AG10803 (cell line): ENCODE results near the gene REPS1.

Source experiments
- DNase-seq: peaks from one replicate; pipeline ENCODE4 v3.0.0; 2010; ENCODE audit warnings: low read depth
- H3K4me3 ChIP-seq: 2 replicates; pipeline ENCODE4 v1.5.1; 2011; ENCODE audit warnings: mild to moderate bottlenecking, low read length, control low read depth
- TF ChIP-seq, protein P1 (sequence below): conservative IDR thresholded peaks from 2 replicates; pipeline ENCODE4 v1.5.1; 2011; ENCODE audit warnings: mild to moderate bottlenecking, low read length, control low read depth, inconsistent platforms

The REPS1 gene

DNA sequence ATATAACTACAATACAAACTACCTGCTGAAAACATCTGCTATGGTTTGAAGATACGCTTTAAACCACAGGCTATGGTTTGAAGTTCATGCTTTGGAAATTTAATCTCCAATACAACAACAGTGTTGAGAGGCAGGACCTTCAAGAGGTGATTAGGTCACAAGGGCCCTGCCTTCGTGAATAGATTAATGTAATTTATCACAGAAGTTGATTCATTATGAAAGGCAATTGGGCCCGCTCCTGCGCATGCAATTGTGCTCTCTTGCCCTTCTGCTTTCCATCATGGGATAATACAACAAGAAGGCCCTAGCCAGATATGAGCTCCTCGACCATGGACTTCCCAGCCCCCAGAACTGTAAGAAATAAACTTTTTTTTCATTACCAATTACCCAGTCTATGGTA lies 21.2 kb downstream of the REPS1 start:
- no peak for DNase-seq
- H3K4me3 ChIP-seq, result no peak overlapping the region
- TF ChIP-seq, protein P1, sequence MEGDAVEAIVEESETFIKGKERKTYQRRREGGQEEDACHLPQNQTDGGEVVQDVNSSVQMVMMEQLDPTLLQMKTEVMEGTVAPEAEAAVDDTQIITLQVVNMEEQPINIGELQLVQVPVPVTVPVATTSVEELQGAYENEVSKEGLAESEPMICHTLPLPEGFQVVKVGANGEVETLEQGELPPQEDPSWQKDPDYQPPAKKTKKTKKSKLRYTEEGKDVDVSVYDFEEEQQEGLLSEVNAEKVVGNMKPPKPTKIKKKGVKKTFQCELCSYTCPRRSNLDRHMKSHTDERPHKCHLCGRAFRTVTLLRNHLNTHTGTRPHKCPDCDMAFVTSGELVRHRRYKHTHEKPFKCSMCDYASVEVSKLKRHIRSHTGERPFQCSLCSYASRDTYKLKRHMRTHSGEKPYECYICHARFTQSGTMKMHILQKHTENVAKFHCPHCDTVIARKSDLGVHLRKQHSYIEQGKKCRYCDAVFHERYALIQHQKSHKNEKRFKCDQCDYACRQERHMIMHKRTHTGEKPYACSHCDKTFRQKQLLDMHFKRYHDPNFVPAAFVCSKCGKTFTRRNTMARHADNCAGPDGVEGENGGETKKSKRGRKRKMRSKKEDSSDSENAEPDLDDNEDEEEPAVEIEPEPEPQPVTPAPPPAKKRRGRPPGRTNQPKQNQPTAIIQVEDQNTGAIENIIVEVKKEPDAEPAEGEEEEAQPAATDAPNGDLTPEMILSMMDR, result no peak

DNA sequence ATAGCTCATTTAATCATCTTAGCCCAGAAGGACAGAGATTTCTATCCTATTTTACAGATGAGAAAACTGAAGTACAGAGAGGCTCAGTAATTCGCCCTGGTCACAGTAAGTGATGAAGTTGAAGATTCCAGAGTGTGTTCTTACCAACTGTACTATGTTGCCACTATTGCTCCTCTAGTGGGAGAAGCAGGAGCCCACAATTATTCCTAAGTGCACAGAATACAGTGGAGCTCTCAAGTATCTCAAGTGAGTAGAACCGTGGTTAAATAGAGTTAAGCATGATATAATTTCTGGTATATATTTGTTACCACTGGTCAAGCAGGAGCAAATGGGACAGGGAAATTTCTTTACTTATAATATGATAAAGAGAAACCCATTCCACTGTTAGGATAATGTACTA lies 22.1 kb downstream of the REPS1 start:
- DNase-seq, result no peak
- TF ChIP-seq, protein P1, result no peak
- no peak overlapping the region for H3K4me3 ChIP-seq

GRCh38 chr6:138965291-138965874 lies 22.7 kb downstream of the REPS1 start:
- TF ChIP-seq, protein P1, result no peak
- DNase-seq, result no peak
- no peak overlapping the region for H3K4me3 ChIP-seq

- TF ChIP-seq, protein P1, result no peak
- no peak overlapping the region for H3K4me3 ChIP-seq
Observed at GRCh38 chr6:138964012-138964411, 24.0 kb downstream of the REPS1 start.

DNA sequence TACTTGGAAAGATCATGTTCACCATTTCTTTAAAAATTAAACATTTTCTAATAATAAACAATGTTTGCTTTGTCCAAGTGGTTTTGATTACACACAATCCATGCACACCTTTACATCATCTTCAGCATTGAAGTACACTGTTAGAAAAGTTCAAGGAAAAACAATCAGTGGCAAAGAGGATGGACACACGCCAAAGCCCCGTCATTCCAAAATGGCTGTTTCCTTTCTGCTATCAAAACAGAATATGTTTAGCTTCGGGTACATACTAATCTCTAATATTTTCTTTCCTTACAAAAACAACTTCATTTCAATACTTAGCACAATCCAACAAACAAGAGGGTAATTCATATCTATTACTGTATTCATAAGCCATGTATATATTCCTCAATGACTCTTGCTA lies 24.5 kb downstream of the REPS1 start:
- no peak for DNase-seq
- TF ChIP-seq, protein P1, result no peak
- no peak overlapping the region for H3K4me3 ChIP-seq

More at GRCh38 chr6:138964012-138964411, 24.0 kb downstream of the REPS1 start:
- DNase-seq, result no peak

DNA sequence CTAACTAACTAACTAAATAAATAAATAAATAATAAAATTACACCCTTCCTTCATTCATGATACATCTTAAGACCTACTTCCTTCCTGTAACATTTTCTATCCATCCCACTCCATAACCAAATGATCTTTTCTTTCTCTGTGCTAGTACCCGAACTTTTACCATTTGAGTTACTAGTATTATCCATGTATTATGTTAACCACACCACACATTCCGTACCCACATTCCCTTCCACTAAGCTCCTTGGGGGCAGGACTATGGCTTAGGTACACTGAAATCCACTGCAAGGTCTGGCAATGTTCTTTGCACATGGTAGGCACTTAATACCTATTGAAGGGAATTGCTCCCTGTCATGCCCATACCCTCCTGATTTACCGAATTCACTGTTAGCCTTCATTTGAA lies 24.9 kb downstream of the REPS1 start:
- DNase-seq, result no peak
- TF ChIP-seq, protein P1, result no peak
- no peak overlapping the region for H3K4me3 ChIP-seq

DNA sequence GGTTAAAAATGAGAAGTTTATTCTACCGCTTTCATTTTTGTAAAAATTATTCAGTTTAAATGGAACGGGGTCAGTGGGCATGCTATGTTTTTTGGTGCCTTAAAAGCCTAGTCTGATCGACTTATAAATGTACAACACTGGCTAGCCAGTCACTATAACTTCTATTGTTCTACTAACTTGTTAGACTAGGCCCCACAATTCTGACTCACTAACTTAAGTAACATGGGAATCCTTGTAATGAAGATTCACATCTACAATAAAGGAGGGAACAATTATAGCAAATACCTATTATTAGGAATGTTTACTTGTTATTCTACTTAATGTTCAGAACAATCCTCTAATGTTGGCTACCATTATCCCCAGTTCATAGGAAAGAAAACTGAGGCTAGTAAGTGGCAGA lies 28.5 kb downstream of the REPS1 start:
- TF ChIP-seq, protein P1, result no peak
- DNase-seq, result no peak

More for the DNA sequence above, 28.5 kb downstream of the REPS1 start:
- no peak overlapping the region for H3K4me3 ChIP-seq
